GM23338 (cell line): ENCODE measurements around the gene IMMP2L.

Source experiments
- CREB1 ChIP-seq: fragments of 250-450 bp; sonication (Bioruptor Pico); IDR thresholded peaks from 2 replicates; pipeline ENCODE4 v1.5.0; 2020; ENCODE audit warnings: low read depth, mild to moderate bottlenecking, moderate library complexity
- CTCF ChIP-seq, 2 experiments: fragments of 200-600 bp in 1 of 2; sonication (generic) in 1 of 2; conservative IDR thresholded peaks; 2 replicates each; pipeline versions ENCODE4 v1.5.1 to v1.6.1; 2016 to 2017; ENCODE audit warnings: antibody characterized with exemption in 2 of 2, low read depth in 2 of 2, mild to moderate bottlenecking in 2 of 2, moderate library complexity in 1 of 2
- EZH2 ChIP-seq: fragments of 200-600 bp; sonication (generic); IDR thresholded peaks from one replicate; pipeline ENCODE4 v1.8.0; 2017; ENCODE audit warnings: antibody characterized with exemption, mild to moderate bottlenecking, low read depth; ENCODE audit not compliant: unreplicated experiment
- EZH2phosphoT487 ChIP-seq: fragments of 200-600 bp; sonication (generic); IDR thresholded peaks from one replicate; pipeline ENCODE4 v1.8.1; 2018; ENCODE audit warnings: antibody characterized with exemption; ENCODE audit not compliant: unreplicated experiment
- JUNB ChIP-seq: IDR thresholded peaks from one replicate; pipeline ENCODE4 v1.6.1; 2016; ENCODE audit warnings: antibody characterized with exemption; ENCODE audit not compliant: unreplicated experiment
- NANOG ChIP-seq: IDR thresholded peaks from 2 replicates; pipeline ENCODE4 v1.6.1; 2016; ENCODE audit warnings: antibody characterized with exemption, borderline replicate concordance
- POLR2AphosphoS5 ChIP-seq: IDR thresholded peaks from 2 replicates; pipeline ENCODE4 v1.6.1; 2016; ENCODE audit warnings: antibody characterized with exemption, low read depth
- REST ChIP-seq: IDR thresholded peaks from one replicate; pipeline ENCODE4 v1.6.1; 2018; ENCODE audit warnings: antibody characterized with exemption; ENCODE audit not compliant: unreplicated experiment

DNA sequence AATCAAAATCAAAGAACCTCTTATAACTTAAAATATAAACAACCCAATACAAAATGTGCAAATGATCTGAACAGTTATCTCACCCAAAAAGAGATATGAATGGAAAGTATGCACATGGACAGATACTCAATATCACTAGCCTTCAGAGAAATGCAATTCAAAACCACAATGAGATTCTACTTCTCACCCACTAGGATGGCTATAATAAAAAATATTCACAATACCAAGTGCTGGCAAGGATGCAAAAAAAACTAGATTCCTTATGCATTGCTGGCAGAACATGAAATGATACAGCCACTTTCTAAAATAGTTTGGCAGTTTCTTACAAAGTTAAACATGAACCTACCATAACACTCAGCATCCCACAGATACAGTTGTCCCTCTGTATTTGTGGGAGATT, 601.5 kb downstream of the IMMP2L start:
- no peak for TF ChIP-seq JUNB
- TF ChIP-seq CTCF (conservative IDR thresholded peaks at IDR 0.05; ENCODE audit: low read depth in 2 of 2) = no peak
- no peak for TF ChIP-seq POLR2AphosphoS5
- no peak for TF ChIP-seq EZH2
- no peak for TF ChIP-seq REST
- no peak for TF ChIP-seq EZH2phosphoT487
- TF ChIP-seq CREB1 (CRISPR knock-in tag) = no peak
- no peak for TF ChIP-seq NANOG
